ENCODE measurements around the gene NR2E3. TPM values are rescaled to one million over a fixed set of nuclear protein-coding genes. Genes with fewer than 3 reads are reported as not detected.
"Not testable (repeated sequence)": the region's sequence is repeated elsewhere in the genome, so short reads cannot be mapped to it uniquely, and the experiment has no call there.

Gene NR2E3
- total RNA-seq, 4 donors from 2014 or later = not detected

DNA sequence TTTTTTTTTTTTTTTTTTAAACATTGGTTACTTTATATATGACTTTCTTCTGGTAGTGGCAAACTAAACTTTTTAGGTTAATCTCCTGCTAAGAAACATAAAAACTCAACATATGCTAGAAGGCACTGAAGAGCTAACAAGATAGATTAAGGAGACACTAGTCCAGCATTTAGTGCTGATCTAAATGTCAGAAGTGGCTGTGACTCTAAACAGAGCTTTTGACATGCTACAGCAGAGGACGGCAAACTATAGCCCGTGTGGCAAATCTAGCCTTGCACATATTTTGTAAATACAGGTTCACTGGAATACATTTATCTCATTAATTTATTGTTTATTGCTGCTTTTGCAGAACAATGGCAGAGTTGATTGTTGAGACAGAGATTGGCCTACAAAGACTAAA, 20.6 kb downstream of the NR2E3 start:
- TF ChIP-seq POLR2A (IDR thresholded peaks at IDR 0.05) (no peak), CTCF (IDR thresholded peaks at IDR 0.05) (no peak)
- intact Hi-C loops (cut with DNase I; ENCODE audit: low total_unique reads) = no loop called here
- WGBS, 2 donors = 97 to 98% methylated on average over 2 of the region's 2 CpGs
- H3K4me3 ChIP-seq (ENCODE audit: low read depth, poor library complexity, severe bottlenecking) = no peak overlapping the region
- no peak for DNase-seq (ENCODE audit: low spot score in 2 of 2)

DNA sequence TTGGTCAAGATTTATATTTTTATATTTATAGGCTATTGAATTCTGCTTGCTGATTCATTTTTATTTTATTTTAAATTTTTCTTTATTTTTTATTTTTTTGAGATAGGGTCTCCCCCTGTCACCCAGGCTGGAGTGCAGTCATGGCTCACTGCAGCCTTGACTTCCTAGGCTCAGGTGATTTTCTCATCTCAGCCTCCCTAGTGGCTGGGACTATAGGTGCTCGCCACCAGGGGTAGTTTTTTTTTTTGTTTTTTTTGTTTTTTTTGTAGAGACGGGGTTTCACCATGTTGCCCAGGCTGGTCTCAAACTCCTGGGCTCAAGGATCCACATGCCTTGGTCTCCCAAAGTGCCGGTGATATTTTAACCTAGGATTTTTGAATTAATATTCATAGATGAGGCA, 31.2 kb downstream of the NR2E3 start:
- no peak for DNase-seq (ENCODE audit: low spot score in 2 of 2)
- H3K4me3 ChIP-seq (ENCODE audit: low read depth, poor library complexity, severe bottlenecking) = no peak overlapping the region
- intact Hi-C loops (cut with DNase I; ENCODE audit: low total_unique reads) = no loop called here
- TF ChIP-seq CTCF (IDR thresholded peaks at IDR 0.05) (no peak), POLR2A (IDR thresholded peaks at IDR 0.05) (no peak)
- 91 to 99% methylated on average over 3 of the region's 3 CpGs for WGBS, 2 donors

DNA sequence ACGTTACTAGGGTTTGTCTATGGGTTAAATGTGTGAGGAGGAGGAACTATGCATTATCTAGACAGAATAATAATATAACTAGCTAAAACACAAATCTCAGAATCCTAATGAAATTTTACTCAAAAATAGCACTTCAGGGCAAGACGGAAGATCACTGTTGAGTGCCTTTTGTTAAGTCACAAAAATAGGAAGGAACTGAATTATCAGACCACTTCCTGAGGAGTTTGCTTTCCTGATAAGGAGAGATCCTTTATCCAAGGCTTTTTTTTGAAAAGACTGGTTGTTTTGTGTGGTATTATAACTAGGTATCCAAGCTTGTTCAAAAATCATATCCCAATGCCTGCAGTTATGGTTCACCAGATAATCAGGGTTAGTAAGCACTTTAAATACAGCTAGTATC, 34.6 kb downstream of the NR2E3 start:
- TF ChIP-seq POLR2A (IDR thresholded peaks at IDR 0.05) (no peak), CTCF (IDR thresholded peaks at IDR 0.05) (no peak)
- 85 to 86% methylated on average over 2 of the region's 2 CpGs for WGBS, 2 donors
- H3K4me3 ChIP-seq (ENCODE audit: low read depth, poor library complexity, severe bottlenecking) = no peak overlapping the region
- intact Hi-C loops (cut with DNase I; ENCODE audit: low total_unique reads) = no loop called here
- DNase-seq (ENCODE audit: low spot score in 2 of 2) = no peak

DNA sequence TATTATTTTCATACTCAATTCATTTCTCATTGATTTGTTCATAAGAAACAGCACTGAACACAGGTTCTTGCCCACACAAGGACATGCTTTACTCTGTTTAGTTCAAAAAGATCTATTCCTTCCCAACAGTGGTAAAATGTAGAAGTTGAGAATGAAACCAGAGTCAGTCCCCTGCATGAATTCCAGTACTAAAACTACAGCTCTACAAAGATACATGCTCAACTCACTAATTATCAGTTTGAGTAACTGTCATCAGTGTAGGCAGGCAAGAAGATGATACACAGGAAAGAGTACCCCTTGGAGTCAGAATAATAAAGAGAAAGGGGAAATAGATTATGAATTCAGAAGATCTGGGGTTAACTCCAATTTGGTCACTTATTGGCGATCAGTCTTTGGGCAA, 43.2 kb downstream of the NR2E3 start:
- intact Hi-C loops (cut with DNase I; ENCODE audit: low total_unique reads) = no loop called here
- TF ChIP-seq CTCF (IDR thresholded peaks at IDR 0.05) = no peak
- no peak for TF ChIP-seq POLR2A (IDR thresholded peaks at IDR 0.05)
- no peak for DNase-seq (ENCODE audit: low spot score in 2 of 2)
- no peak overlapping the region for H3K4me3 ChIP-seq (ENCODE audit: low read depth, poor library complexity, severe bottlenecking)
- 93 to 100% methylated on average over 1 of the region's 1 CpG for WGBS, 2 donors

DNA sequence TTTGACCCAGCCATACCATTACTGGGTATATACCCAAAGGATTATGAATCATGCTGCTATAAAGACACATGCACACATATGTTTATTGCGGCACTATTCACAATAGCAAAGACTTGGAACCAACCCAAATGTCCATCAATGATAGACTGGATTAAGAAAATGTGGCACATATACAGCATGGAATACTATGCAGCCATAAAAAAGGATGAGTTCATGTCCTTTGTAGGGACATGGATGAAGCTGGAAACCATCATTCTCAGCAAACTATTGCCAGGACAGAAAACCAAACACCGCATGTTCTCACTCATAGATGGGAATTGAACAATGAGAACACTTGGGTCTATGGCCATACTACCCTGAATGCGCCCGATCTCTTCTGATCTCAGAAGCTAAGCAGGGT, 47.9 kb downstream of the NR2E3 start:
- intact Hi-C loops (cut with DNase I; ENCODE audit: low total_unique reads); DNase-seq (ENCODE audit: low spot score in 2 of 2); H3K4me3 ChIP-seq (ENCODE audit: low read depth, poor library complexity, severe bottlenecking): not testable (repeated sequence)
- 78 to 96% methylated on average over 4 of the region's 4 CpGs for WGBS, 2 donors

Data from lower leg skin (tissue), 4 donors.